Stimulated activated naive CD4-positive, alpha-beta T cell (primary cell): Measurements from ENCODE around the gene FBXL12.
"Not testable (repeated sequence)": the region's sequence is repeated elsewhere in the genome, so short reads cannot be mapped to it uniquely, and the experiment has no call there.

Source experiments
- DNase-seq, 6 experiments: peaks; one replicate each; lab custom pipeline; 2025; lab: John Stamatoyannopoulos, UW

The FBXL12 gene

DNA sequence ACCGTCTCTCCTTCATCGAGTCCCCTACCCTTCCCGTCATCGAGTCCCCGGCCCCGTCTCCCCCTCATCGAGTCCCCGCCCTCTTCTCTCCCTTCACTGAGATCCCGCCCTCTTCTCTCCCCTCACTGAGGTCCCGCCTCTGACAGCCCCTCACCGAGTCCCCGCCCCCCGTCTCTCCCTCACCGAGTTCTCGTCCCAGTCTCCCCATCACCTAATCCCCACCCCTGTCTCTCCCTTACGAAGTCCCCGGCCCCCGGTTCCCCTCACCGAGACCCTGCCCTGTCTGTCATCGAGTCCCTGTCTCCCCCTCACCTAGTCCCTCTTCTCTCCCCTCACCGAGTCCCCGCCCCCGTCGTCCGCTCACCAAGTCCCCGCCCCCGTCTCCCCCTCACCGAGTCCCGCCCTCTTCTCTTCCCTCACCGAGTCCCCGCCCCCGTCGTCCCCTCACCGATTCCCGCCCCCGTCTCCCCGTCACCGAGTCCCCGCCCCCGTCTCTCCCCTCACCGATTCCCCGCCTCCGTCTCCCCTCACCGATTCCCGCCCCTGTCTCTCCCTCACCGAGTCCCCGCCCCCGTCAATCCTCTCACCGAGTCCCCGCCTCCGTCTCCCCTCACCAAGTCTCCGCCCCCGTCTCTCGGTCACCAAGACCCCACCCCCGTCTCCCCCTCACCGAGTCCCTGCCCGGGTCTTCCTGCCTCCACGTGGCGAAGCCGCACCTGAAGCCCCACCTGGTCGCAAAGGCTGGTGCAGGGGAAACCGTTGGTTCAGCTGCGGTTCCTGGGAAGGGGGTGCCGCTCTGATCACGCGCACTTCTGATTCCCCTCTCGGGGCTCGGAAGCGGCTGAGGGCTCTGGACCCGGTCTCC lies 26.4 kb downstream of the FBXL12 start:
- DNase-seq: peak; percentile 93 to 99 (median 98)

DNA sequence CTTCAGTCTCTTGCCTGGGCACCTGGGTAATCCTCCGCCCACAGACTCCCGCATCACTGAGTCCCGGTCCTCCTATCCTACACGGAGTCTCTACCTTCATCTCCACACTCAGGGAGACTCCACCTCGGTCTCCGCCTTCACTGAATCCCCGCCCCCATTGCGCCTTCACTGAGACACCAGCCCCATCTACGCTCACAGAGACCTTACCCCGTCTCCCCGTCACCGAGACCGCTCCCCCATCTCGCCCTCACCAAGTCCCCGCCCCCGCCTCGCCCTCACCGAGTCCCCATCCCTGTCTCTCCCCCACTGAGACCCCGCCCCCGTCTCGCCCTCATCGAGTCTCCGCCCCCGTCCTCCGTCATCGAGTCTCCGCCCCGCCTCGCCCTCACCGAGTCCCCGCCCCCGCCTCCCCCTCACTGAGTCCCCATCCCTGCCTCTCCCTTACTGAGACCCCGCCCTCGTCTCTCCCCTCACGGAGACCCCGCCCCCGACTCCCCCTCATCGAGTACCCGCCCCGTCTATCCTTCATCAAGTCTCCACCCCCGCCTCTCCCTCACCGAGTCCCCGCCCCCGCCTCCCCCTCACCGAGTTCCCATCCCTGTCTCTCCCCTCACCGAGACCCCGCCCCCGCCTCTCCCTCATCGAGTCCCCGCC lies 27.2 kb downstream of the FBXL12 start:
- peak; percentile 93 to 100 (median 97) for DNase-seq

- DNase-seq: not testable (repeated sequence)
These were observed 27.9 kb downstream of the FBXL12 start for GRCh38 chr19:9791073-9791367.

GRCh38 chr19:9789579-9789978 lies 29.3 kb downstream of the FBXL12 start:
- not testable (repeated sequence) for DNase-seq

DNA sequence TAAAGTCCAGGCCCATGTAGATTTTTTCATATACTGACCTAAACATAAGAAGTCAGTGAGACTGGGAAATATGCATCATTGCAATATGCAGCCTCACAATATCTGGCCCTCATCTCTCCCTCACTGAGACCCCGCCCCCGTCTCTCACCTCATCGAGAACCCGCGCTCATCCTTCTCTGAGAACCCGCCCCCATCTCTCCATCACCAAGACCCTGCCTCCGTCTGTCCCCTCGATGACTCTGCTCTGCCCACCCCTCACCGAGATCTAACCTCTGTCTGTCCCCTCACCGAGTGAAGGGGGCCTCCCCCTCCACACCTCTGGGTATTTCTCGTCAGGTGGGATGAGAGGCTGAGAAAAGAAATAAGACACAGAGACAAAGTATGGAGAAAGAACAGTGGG lies 29.8 kb downstream of the FBXL12 start:
- no peak for DNase-seq

- not testable (repeated sequence) for DNase-seq
These were observed 30.3 kb downstream of the FBXL12 start for GRCh38 chr19:9788604-9789003.

DNA sequence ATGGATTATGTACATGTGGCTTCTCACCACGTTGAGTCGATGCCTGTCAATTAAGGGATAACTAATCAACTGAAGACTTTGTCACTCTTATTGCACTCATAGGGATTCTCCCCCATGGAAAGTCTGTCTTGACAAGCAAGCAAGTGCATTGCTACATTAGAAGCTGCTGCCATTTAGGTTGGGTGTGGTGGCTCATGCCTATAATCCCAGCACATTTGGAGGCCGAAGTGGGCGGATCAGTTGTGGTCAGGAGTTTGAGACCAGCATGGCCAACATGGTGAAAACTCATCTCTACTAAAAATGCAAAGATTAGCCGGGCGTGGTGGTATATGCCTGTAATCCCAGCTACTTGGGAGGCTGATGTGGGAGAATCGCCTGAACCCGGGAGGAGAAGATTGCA lies 32.1 kb downstream of the FBXL12 start:
- no peak for DNase-seq

DNA sequence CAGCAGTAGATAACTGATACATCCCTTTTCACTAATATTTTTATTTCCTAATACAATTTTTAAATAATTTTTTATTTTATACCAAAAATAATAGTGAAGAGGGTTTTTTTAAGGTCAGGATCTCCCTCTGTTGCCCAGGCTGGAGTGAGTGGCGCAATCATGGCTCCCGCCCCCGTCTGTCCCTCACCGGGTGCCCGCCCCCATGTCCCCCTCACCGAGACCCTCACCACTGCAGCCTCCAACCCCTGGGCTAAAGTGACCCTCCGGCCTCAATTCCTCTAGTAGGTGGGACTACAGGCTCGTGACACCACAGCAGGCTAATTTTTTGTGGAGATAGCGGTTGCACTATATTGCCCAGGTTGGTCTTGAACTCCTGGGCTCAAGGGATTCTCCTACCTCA lies 32.5 kb downstream of the FBXL12 start:
- no peak for DNase-seq

DNA sequence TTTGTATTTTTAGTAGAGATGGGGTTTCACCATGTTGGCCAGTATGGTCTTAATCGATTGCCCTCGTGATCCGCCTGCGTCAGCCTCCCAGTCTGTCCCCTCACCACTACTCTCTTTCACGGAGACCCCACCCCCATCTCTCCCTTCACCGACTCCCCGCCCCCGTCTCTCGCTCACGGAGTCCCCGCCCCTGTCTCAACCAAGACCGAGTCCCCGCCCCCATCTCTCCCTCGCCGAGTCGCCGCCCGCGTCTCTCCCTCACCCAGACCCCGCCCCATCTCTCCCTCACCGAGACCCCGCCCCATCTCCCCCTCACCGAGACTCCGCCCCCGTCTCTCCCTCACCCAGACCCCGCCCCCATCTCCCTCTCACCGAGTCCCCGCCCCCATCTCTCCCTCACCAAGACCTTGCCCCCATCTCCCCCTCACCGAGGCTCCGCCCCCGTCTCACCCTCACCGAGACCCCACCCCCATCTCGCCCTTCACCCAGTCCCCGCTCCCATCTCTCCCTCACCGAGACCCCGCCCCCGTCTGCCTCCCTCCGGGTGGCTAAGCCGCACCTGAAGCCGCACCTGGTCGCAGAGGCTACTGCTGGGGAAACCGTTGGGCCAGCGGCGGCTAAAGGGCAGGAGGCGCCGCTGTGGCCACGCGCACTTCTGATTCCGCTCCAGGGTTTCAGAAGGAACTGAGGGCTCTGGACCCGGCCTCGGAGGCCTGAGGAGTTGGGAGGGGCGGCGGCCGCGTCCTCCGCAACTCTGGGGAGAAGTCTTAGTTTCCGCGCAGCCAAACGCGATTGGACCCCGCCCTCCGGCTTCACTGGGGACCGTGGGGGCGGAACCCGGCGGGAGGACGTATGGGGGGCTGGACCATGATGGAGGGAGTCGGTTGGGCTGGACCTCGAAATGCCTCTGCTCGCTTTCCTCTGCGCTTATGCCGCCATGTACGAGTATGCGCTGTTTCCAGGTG lies 33.2 kb downstream of the FBXL12 start:
- peak; percentile 95 to 99 (median 98) for DNase-seq

GRCh38 chr19:9784163-9784496 lies 34.7 kb downstream of the FBXL12 start:
- not testable (repeated sequence) for DNase-seq

- DNase-seq: no peak
These were observed 36.5 kb downstream of the FBXL12 start for GRCh38 chr19:9782338-9782737.

DNA sequence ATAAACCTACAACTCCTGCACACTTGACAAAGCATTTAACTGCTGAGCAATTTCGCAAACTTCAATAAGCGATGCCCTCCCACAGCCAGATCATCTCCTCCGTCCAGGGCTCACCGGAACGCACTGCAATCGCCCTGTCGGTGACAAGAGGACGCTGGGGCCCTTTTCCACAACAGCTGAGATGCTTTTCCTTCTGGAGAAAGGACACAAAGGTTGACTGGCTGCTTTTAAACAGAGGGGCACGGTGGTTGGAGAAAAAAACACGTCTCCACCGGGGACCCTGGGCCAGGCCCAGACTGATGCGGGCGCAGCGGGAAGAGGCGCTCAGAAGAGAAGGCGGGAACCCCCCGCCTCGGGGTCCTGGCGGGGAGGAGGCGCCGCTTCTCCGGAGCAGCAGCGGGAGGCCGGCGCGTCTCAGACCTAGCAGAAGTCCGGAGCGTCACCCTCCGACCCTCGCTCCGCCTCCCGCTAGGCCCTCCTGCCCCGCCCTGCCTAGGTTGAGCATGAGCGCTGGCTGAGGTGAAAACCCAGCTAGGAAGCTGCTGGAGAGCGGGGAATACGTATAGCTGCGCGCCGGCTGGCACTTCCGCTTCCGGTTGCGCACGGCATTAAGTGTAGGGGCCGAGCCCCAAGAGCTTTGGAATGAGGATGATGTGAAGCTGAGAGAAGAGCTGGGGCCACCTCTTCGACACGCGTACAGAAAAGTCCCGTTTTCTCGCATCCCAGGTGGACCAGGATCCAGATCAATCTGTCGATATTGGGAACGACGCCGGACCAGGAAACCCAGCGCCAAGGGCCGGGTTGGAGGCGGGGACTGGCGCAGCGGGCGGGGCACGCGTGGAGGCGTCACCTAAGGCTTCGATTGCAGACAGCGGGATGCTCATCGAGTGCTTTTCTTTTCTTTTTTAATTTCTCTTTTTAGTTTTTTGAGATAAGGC lies 50.4 kb downstream of the FBXL12 start, which contains the start of gene ZNF846:
Gene ZNF846 (minus strand): TSS at position 564 of the 938 bp plus-strand sequence. CDS start 3,788 bp downstream, outside the sequence.
- DNase-seq: peak; percentile 86 to 92 (median 88)
